Heart left ventricle (tissue), 16 donors: Measurements from ENCODE around the gene DIS3. TPM values are rescaled to one million over a fixed set of nuclear protein-coding genes. Genes with fewer than 3 reads are reported as not detected.
"Not testable (repeated sequence)": the region's sequence is repeated elsewhere in the genome, so short reads cannot be mapped to it uniquely, and the experiment has no call there.

Experiments
- ATAC-seq, 4 donors: fragments of 200-7000 bp; cut with Tn5 transposase; one replicate each; pipeline ENCODE4 v1.9.1; 2020 to 2022; ENCODE audit warnings: moderate library complexity in 4 of 4, mild to moderate bottlenecking in 3 of 4, moderate number of reproducible peaks in 1 of 4
- DNase-seq, 5 donors: peaks; one replicate each; pipeline ENCODE4 v3.0.0-alpha.2; 2020
- H3K27ac ChIP-seq, 12 donors: fragments of 200-600 bp; sonication (generic) in 4 of 12; one replicate each; pipeline versions ENCODE4 v1.5.0 to v1.8.0; 2016 to 2022; ENCODE audit warnings: mild to moderate bottlenecking in 2 of 12
- H3K27me3 ChIP-seq, 9 donors: fragments of 200-600 bp; sonication (generic) in 2 of 9; one replicate each; pipeline versions ENCODE4 v1.5.1 to v1.8.0; 2016 to 2022; ENCODE audit warnings: mild to moderate bottlenecking in 3 of 9
- H3K36me3 ChIP-seq, 9 donors: fragments of 200-600 bp; sonication (generic) in 2 of 9; one replicate each; pipeline versions ENCODE4 v1.5.0 to v1.8.0; 2018 to 2022; ENCODE audit warnings: mild to moderate bottlenecking in 2 of 9
- H3K4me1 ChIP-seq, 12 donors: fragments of 200-600 bp; sonication (generic) in 4 of 12; one replicate each; pipeline versions ENCODE4 v1.5.0 to v1.8.0; 2016 to 2022; ENCODE audit warnings: mild to moderate bottlenecking in 3 of 12
- H3K4me3 ChIP-seq, 12 donors: fragments of 200-600 bp; sonication (generic) in 4 of 12; one replicate each; pipeline versions ENCODE4 v1.5.0 to v1.8.0; 2017 to 2022; ENCODE audit warnings: mild to moderate bottlenecking in 9 of 12, moderate library complexity in 4 of 12
- H3K9me3 ChIP-seq, 12 donors: fragments of 200-600 bp; sonication (generic) in 4 of 12; one replicate each; pipeline versions ENCODE4 v1.5.0 to v1.8.0; 2016 to 2022; ENCODE audit warnings: mild to moderate bottlenecking in 1 of 12
- POLR2A ChIP-seq, 2 donors: fragments of 450-650 bp; IDR thresholded peaks; one replicate each; pipeline ENCODE4 v1.6.1; 2017; ENCODE audit warnings: antibody characterized with exemption in 2 of 2, mild to moderate bottlenecking in 2 of 2, moderate library complexity in 2 of 2
- WGBS, 4 donors: extraction: QIAGEN DNeasy Blood & Tissue Kit in 2 of 4; methylation state at CpG; one replicate each; pipeline versions ENCODE4 v1.1.5 to v1.1.7; 2013 to 2018; 5-methylcytosine and 5-hydroxymethylcytosine counted together
- intact Hi-C, 10 donors: fragments of 100-400 bp; cut with DNase I; formaldehyde crosslinking; loops; one replicate each; pipeline versions ENCODE4 v1.11.1 to v1.14.2; 2022
- polyA plus RNA-seq, 2 donors: library from polyadenylated mRNA; stranded (reverse); fragments of 200-250 nt; gene quantifications; one replicate each; pipeline ENCODE4 v1.2.3, GENCODE V29; 2013
- total RNA-seq, 9 donors: library from RNA; depleted of rRNA in 2 of 9; stranded (reverse); fragments of >200 nt in 2 of 9; fragmentation: NEBNext Ultra II Directional in 3 of 9; extraction: Animal tissue kit (Norgen Biotek cat#: 25700) in 3 of 9; gene quantifications; one replicate each; pipeline versions ENCODE4 v1.1.0 to v1.2.4, GENCODE V29; 2016 to 2023
- TF ChIP-seq, protein P1 (sequence below), 12 donors: fragments of 200-600 bp; sonication (generic) in 4 of 12; IDR thresholded peaks; one replicate each; pipeline versions ENCODE4 v1.5.0 to v1.8.0; 2018 to 2022; ENCODE audit warnings: antibody characterized with exemption in 12 of 12, mild to moderate bottlenecking in 5 of 12
- donor health status: ischemic (EF 13 %, LVEDD 7.1; RV severe dilation, severe dysfunction).
- donor health status: healthy with polysubstance abuse.
- donor health status: DM: no; HTN: yes; CAD: no.
- donor health status: DM: no; HTN: no; CAD: no.
- donor health status: ischemic (EF 25% LVEDD 6.9; RV normal size, moderate dysfunction).
- donor health status: ischemic (EF 25% LVEDD 5.7; RV mildly dilated, moderate dysfunction).
- donor health status: healthy.
- donor health status: DM: yes; HTN: yes; CAD: no.
- donor health status: ischemic (EF 35%, LVEDD 5.7; RV mildly dilated, moderate dysfunction).
- donor health status: nonischemic (EF 11% LVEDD 7.7; RV severe dilation, severe dysfunction).
- donor health status: DM: yes; HTN: yes; CAD: no.
- donor health status: PGD.
- donor health status: ischemic (EF 29% LVEDD 5.4; RV normal size, mild dysfunction).
- donor health status: nonischemic (EF 23%, LVEDD 6.1; RV moderate dilation, normal function).

Gene DIS3
- total and polyA plus RNA-seq, 11 donors: 4.8 to 22.2 (median 15.5) TPM

DNA sequence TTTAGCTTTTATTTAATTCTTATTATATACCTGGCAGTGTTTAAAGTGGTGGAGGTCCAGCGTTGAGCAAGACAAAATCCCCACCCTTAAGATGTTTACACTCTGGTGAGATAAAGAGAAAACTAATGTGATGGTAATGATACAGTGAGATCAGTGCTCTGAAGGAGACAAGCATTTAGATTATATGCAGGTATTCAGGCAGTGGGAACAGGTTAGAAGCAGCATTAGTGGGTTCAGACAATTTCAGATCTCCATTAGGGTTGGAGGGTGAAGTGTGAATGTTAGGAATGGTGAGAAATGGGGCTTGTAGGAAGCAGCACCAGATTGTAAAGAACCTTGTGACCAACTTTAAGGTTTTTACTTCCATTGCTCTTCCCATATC, 39.2 kb upstream of the DIS3 start:
- Histone ChIP-seq H3K27ac (no peak overlapping the region), H3K27me3 (no peaks in the 10 kb centered on the region), H3K36me3 (peaks cover 0 to 71% (median 36%) of the 10 kb centered on the region in 9 donors), H3K4me3 (no peak overlapping the region), H3K4me1 (no peaks in the 10 kb centered on the region), H3K9me3 (no peaks in the 10 kb centered on the region)
- ATAC-seq (no peak), DNase-seq (no peak)
- intact Hi-C loops: no loop called here
- TF ChIP-seq, protein P1, sequence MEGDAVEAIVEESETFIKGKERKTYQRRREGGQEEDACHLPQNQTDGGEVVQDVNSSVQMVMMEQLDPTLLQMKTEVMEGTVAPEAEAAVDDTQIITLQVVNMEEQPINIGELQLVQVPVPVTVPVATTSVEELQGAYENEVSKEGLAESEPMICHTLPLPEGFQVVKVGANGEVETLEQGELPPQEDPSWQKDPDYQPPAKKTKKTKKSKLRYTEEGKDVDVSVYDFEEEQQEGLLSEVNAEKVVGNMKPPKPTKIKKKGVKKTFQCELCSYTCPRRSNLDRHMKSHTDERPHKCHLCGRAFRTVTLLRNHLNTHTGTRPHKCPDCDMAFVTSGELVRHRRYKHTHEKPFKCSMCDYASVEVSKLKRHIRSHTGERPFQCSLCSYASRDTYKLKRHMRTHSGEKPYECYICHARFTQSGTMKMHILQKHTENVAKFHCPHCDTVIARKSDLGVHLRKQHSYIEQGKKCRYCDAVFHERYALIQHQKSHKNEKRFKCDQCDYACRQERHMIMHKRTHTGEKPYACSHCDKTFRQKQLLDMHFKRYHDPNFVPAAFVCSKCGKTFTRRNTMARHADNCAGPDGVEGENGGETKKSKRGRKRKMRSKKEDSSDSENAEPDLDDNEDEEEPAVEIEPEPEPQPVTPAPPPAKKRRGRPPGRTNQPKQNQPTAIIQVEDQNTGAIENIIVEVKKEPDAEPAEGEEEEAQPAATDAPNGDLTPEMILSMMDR (IDR thresholded peaks at IDR 0.05): no peak
- TF ChIP-seq POLR2A (IDR thresholded peaks at IDR 0.05): no peak
- WGBS, 4 donors: 54 to 78% (median 75%) methylated on average over 1 of the region's 1 CpG

DNA sequence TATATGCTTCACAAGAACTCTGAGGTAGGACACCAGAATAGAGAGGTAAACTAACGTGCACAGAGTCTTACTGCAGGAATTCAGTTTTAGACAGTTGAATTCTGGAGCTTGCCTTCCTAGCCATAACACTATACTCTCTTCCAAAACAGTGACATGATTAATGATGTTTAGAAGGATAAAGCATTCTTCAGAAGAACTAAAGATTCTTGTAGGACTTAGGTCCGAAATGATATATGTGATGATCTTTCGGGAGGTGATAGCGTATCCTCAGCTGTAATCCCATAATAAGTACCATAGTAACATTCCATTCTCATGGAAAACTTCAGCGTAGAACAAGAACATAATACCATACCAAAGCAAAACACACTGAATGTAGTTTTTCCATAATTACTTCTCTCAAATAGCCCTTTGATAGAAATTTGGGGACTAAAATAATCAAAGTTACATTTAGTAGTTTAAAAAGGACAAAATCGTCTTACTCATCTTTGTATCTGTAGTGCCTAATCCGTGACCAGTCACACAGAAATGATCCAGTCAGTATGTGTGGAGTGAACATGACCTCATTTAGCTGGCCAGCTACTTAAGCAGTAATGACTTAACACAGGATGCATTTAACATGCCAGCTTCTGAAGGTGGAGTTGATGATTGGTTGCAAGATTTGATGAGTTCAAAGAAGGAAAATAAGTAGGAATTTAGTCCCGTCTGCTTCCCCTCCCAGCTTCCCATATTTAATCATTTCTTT, 38.6 kb upstream of the DIS3 start:
- ATAC-seq: peak in 2 of 4 donors; percentile 43 to 68
- WGBS, 4 donors: 85 to 90% (median 86%) methylated on average over 8 of the region's 8 CpGs
- intact Hi-C loops: no loop called here

DNA sequence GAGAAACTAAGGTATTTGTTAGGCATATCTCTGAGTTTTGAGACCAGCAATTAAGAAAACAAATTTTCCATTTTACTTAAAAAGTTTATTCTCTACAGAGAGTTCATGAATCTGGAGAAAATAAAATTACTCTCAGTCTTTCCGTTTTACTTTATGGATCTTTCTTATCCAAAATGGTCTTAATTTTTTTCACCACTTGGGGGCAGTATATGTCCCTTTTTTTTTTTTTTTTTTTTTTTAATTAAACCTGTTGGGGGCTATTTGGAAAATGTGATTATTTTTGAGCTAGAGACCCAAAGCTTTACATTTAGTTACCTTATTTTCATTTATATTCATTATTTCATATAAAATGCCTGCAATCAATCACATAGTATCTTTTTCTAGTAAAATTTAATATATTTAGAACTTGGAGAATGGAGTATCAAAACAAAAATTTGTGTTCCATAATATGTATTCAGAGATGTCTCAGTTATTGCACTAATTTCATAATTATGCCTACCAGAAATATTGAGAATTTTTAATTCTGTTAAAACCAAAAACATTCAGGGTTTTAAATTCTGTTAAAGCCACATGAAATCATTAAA, 27.3 kb upstream of the DIS3 start:
- DNase-seq (no peak), ATAC-seq (no peak)
- Histone ChIP-seq H3K36me3 (peaks cover 0 to 40% (median 8%) of the 10 kb centered on the region in 9 donors), H3K4me1 (no peaks in the 10 kb centered on the region), H3K27me3 (no peaks in the 10 kb centered on the region), H3K4me3 (no peak overlapping the region), H3K27ac (no peak overlapping the region), H3K9me3 (peaks cover 0 to 5% (median 0%) of the 10 kb centered on the region in 12 donors)
- TF ChIP-seq, protein P1 (IDR thresholded peaks at IDR 0.05): peak; percentile 45 to 78 (median 70)
- TF ChIP-seq POLR2A (IDR thresholded peaks at IDR 0.05): no peak
- WGBS, 4 donors: 9 to 31% (median 24%) methylated on average over 1 of the region's 1 CpG
- intact Hi-C loops: loop anchor here in 1 of 10 donors (10.0 kb wide), 1 partner anchor 896 kb away; no protein-coding TSS in a partner anchor

More for the DNA sequence above, 38.6 kb upstream of the DIS3 start:
- Histone ChIP-seq H3K4me1 (no peaks in the 10 kb centered on the region), H3K27me3 (no peaks in the 10 kb centered on the region), H3K4me3 (no peak overlapping the region), H3K36me3 (peaks cover 0 to 67% (median 33%) of the 10 kb centered on the region in 9 donors), H3K9me3 (no peaks in the 10 kb centered on the region), H3K27ac (no peak overlapping the region)
- TF ChIP-seq, protein P1 (IDR thresholded peaks at IDR 0.05): no peak
- no peak for TF ChIP-seq POLR2A (IDR thresholded peaks at IDR 0.05)
- no peak for DNase-seq

GRCh38 chr13:72806514-72806913, 24.8 kb upstream of the DIS3 start:
- ATAC-seq, H3K4me1 ChIP-seq, H3K4me3 ChIP-seq, DNase-seq, H3K27me3 ChIP-seq, H3K27ac ChIP-seq, H3K9me3 ChIP-seq: not testable (repeated sequence)
- H3K36me3 ChIP-seq: peaks cover 0 to 35% (median 6%) of the 10 kb centered on the region in 9 donors
- intact Hi-C loops: loop anchor here in 1 of 10 donors (10.0 kb wide), 1 partner anchor 898 kb away; no protein-coding TSS in a partner anchor
- 93 to 100% (median 99%) methylated on average over 1 of the region's 1 CpG for WGBS, 4 donors
